ENCODE results near the gene ST6GALNAC5.

GRCh38 chr1:77031106-77031662, 163.9 kb downstream of the ST6GALNAC5 start:
- TF ChIP-seq CTCF (IDR thresholded peaks at IDR 0.05) (no peak), POLR2A (IDR thresholded peaks at IDR 0.05) (no peak)
